PC-9 (cell line): Measurements from ENCODE around the gene SLC22A4. TPM values are rescaled to one million over a fixed set of nuclear protein-coding genes. Genes with fewer than 3 reads are reported as not detected.

Experiments
- BruUV-seq: library from RNA; stranded (reverse); fragments of 400-500 nt; replicated peaks from 2 replicates; lab custom pipeline; 2021; lab: Mats Ljungman, UMichigan
- CTCF ChIA-PET: fragments of 300-600 bp; sonication (Branson Sonifier 250); formaldehyde crosslinking; loops from one replicate; lab custom pipeline; 2022; ENCODE audit warnings: antibody characterized with exemption; lab: Charles Lee
- POLR2A ChIA-PET: fragments of 300-600 bp; sonication (Branson Sonifier 250); formaldehyde crosslinking; loops from one replicate; lab custom pipeline; 2022; ENCODE audit warnings: antibody characterized with exemption; ENCODE audit not compliant: unreplicated experiment; lab: Charles Lee
- DNase-seq, 2 experiments: peaks; one replicate each; pipeline versions ENCODE4 v3.0.0 to v3.0.0-alpha.2; 2015 to 2022; ENCODE audit warnings: mixed read lengths in 1 of 2
- H2AFZ ChIP-seq: fragments of 200-600 bp; sonication (generic); 2 replicates; pipeline ENCODE4 v1.8.1; 2017; ENCODE audit warnings: antibody characterized with exemption
- H3F3A ChIP-seq: fragments of 200-600 bp; sonication (generic); 2 replicates; pipeline ENCODE4 v1.8.1; 2017; ENCODE audit warnings: antibody characterized with exemption, mild to moderate bottlenecking, low read depth; ENCODE audit not compliant: insufficient read depth
- H3K27ac ChIP-seq: fragments of 200-600 bp; sonication (generic); 2 replicates; pipeline ENCODE4 v1.6.1; 2016; ENCODE audit warnings: mixed run types
- H3K27me3 ChIP-seq: fragments of 200-600 bp; sonication (generic); 2 replicates; pipeline ENCODE4 v1.6.1; 2016; ENCODE audit warnings: low read depth, mixed run types; ENCODE audit not compliant: insufficient read depth
- H3K36me3 ChIP-seq: fragments of 200-600 bp; sonication (generic); 2 replicates; pipeline ENCODE4 v1.6.1; 2016; ENCODE audit warnings: low read depth, mixed run types
- H3K4me1 ChIP-seq: fragments of 200-600 bp; sonication (generic); replicated peaks from 2 replicates; pipeline ENCODE4 v1.6.1; 2016; ENCODE audit warnings: mixed run types; ENCODE audit not compliant: insufficient read depth
- H3K4me2 ChIP-seq: fragments of 200-600 bp; sonication (generic); 2 replicates; pipeline ENCODE4 v1.6.1; 2017; ENCODE audit warnings: mixed run types
- H3K4me3 ChIP-seq: fragments of 200-600 bp; sonication (generic); 2 replicates; pipeline ENCODE4 v1.6.1; 2016; ENCODE audit warnings: mixed run types
- H3K79me2 ChIP-seq: fragments of 200-600 bp; sonication (generic); 2 replicates; pipeline ENCODE4 v1.6.1; 2017; ENCODE audit warnings: low read depth, mixed run types
- H3K9me2 ChIP-seq: fragments of 200-600 bp; sonication (generic); 2 replicates; pipeline ENCODE4 v1.8.1; 2017; ENCODE audit warnings: mild to moderate bottlenecking; ENCODE audit not compliant: insufficient read depth
- H3K9me3 ChIP-seq: fragments of 200-600 bp; sonication (generic); 2 replicates; pipeline ENCODE4 v1.8.1; 2016; ENCODE audit warnings: low read depth; ENCODE audit not compliant: insufficient read depth
- H4K20me1 ChIP-seq: fragments of 200-600 bp; sonication (generic); 2 replicates; pipeline ENCODE4 v1.8.1; 2017; ENCODE audit not compliant: insufficient read depth
- CTCF ChIP-seq: fragments of 200-600 bp; sonication (generic); conservative IDR thresholded peaks from 2 replicates; pipeline ENCODE4 v1.6.1; 2017; ENCODE audit warnings: mixed run types, antibody characterized with exemption, mild to moderate bottlenecking, moderate library complexity
- EZH2 ChIP-seq: fragments of 200-600 bp; sonication (generic); IDR thresholded peaks from 2 replicates; pipeline ENCODE4 v1.8.0; 2017; ENCODE audit warnings: antibody characterized with exemption, low read depth
- intact Hi-C: fragments of 100-400 bp; cut with micrococcal nuclease; formaldehyde crosslinking; loops from one replicate; pipeline ENCODE4 v1.10.0; 2022; ENCODE audit not compliant: unreplicated experiment
- total RNA-seq: library from RNA; stranded (reverse); gene quantifications from 2 replicates; pipeline ENCODE4 v1.2.3, GENCODE V29; 2021

The SLC22A4 gene
- total RNA-seq, 1 experiment from 2014 or later: 4.2 TPM

GRCh38 chr5:132353486-132353995, 59.3 kb downstream of the SLC22A4 start:
- TF ChIP-seq CTCF (no peak), EZH2 (no peak)
- no peaks in the 10 kb centered on the region for H3K9me3 ChIP-seq
- no peaks in the 10 kb centered on the region for H3F3A ChIP-seq
- H2AFZ ChIP-seq: no peak overlapping the region
- BruUV-seq: no TSS peak
- CTCF ChIA-PET: no interaction called here
- H3K36me3 ChIP-seq: peaks cover 6% of the 10 kb centered on the region; the same call in 1 of the 2 replicates
- no peak overlapping the region for H3K4me2 ChIP-seq
- H4K20me1 ChIP-seq: no peaks in the 10 kb centered on the region
- no peak overlapping the region for H3K4me3 ChIP-seq
- no peaks in the 10 kb centered on the region for H3K27me3 ChIP-seq
- H3K9me2 ChIP-seq: no peaks in the 10 kb centered on the region
- DNase-seq: no peak
- H3K4me1 ChIP-seq: peaks cover 8% of the 10 kb centered on the region; the same call in 1 of the 2 replicates
- POLR2A ChIA-PET: interaction anchor here (0.7 kb wide), 1 partner anchor 34 kb away, joined by 4 read pairs; no protein-coding TSS in a partner anchor
- no peaks in the 10 kb centered on the region for H3K79me2 ChIP-seq
- no peak overlapping the region for H3K27ac ChIP-seq
- intact Hi-C loops: no loop called here

- Histone ChIP-seq H3K79me2 (no peaks in the 10 kb centered on the region), H3K27ac (no peak overlapping the region), H2AFZ (no peak overlapping the region), H3K9me2 (no peaks in the 10 kb centered on the region), H4K20me1 (no peaks in the 10 kb centered on the region), H3F3A (no peaks in the 10 kb centered on the region), H3K4me2 (no peak overlapping the region), H3K36me3 (no peaks in the 10 kb centered on the region), H3K4me3 (no peak overlapping the region), H3K4me1 (peaks cover 8% of the 10 kb centered on the region; the same call in 1 of the 2 replicates), H3K9me3 (no peaks in the 10 kb centered on the region), H3K27me3 (no peaks in the 10 kb centered on the region)
- ChIA-PET CTCF (no interaction called here), POLR2A (no interaction called here)
- no peak for TF ChIP-seq EZH2
- no peak for TF ChIP-seq CTCF
- no TSS peak for BruUV-seq
- intact Hi-C loops: no loop called here
- DNase-seq: no peak
Measured at GRCh38 chr5:132354381-132355139, 60.4 kb downstream of the SLC22A4 start.

- H3F3A ChIP-seq: no peaks in the 10 kb centered on the region
- intact Hi-C loops: no loop called here
- POLR2A ChIA-PET: interaction anchor here (0.6 to 0.7 kb wide), 2 partner anchors 101 to 117 kb away, joined by 3 to 10 read pairs; no protein-coding TSS in a partner anchor
- BruUV-seq: no TSS peak
- no peaks in the 10 kb centered on the region for H3K9me3 ChIP-seq
- no peaks in the 10 kb centered on the region for H3K79me2 ChIP-seq
- no peak for DNase-seq
- H4K20me1 ChIP-seq: no peaks in the 10 kb centered on the region
- no peaks in the 10 kb centered on the region for H3K9me2 ChIP-seq
- no peak overlapping the region for H2AFZ ChIP-seq
- no peaks in the 10 kb centered on the region for H3K27me3 ChIP-seq
- no peak overlapping the region for H3K4me3 ChIP-seq
- H3K27ac ChIP-seq: no peak overlapping the region
- H3K36me3 ChIP-seq: no peaks in the 10 kb centered on the region
- TF ChIP-seq CTCF: no peak
- no peak for TF ChIP-seq EZH2
- H3K4me1 ChIP-seq: peaks cover 8% of the 10 kb centered on the region; the same call in 1 of the 2 replicates
- CTCF ChIA-PET: no interaction called here
- H3K4me2 ChIP-seq: no peak overlapping the region
Measured at GRCh38 chr5:132355140-132355765, 61.1 kb downstream of the SLC22A4 start.
